ENCODE data around the gene SERPINB1.

GRCh38 chr6:2868637-2869036, 27.0 kb upstream of the SERPINB1 start:
- TF ChIP-seq, protein P1, sequence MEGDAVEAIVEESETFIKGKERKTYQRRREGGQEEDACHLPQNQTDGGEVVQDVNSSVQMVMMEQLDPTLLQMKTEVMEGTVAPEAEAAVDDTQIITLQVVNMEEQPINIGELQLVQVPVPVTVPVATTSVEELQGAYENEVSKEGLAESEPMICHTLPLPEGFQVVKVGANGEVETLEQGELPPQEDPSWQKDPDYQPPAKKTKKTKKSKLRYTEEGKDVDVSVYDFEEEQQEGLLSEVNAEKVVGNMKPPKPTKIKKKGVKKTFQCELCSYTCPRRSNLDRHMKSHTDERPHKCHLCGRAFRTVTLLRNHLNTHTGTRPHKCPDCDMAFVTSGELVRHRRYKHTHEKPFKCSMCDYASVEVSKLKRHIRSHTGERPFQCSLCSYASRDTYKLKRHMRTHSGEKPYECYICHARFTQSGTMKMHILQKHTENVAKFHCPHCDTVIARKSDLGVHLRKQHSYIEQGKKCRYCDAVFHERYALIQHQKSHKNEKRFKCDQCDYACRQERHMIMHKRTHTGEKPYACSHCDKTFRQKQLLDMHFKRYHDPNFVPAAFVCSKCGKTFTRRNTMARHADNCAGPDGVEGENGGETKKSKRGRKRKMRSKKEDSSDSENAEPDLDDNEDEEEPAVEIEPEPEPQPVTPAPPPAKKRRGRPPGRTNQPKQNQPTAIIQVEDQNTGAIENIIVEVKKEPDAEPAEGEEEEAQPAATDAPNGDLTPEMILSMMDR (IDR thresholded peaks at IDR 0.05; ENCODE audit: insufficient read depth, low read length, poor library complexity, severe bottlenecking), result no peak
- TF ChIP-seq EZH2phosphoT487 (conservative IDR thresholded peaks at IDR 0.05; ENCODE audit: low read length), result no peak

Measured in SU-DHL-6 (cell line).